Fibroblast of lung (primary cell): ENCODE measurements around the gene PRSS21. TPM values are rescaled to one million over a fixed set of nuclear protein-coding genes. Genes with fewer than 3 reads are reported as not detected.
A peak's percentile ranks its signal among the peaks of the same experiment; 100 is the strongest.

Source experiments
- DNase-seq, 2 donors: peaks; one replicate each; pipeline versions ENCODE4 v3.0.0 to v3.0.0-alpha.2; 2010; ENCODE audit warnings: low read depth in 2 of 2
- H2AFZ ChIP-seq: 2 replicates; pipeline ENCODE4 v1.5.1; 2012; ENCODE audit warnings: low read length, control low read depth, inconsistent platforms
- H3K27ac ChIP-seq: 2 replicates; pipeline ENCODE4 v1.5.1; 2011; ENCODE audit warnings: low read length, control low read depth; ENCODE audit not compliant: insufficient read depth
- H3K27me3 ChIP-seq: 2 replicates; pipeline ENCODE4 v1.5.1; 2011; ENCODE audit warnings: mild to moderate bottlenecking, low read length; ENCODE audit not compliant: control insufficient read depth, insufficient read depth
- H3K36me3 ChIP-seq: 2 replicates; pipeline ENCODE4 v1.5.1; 2011; ENCODE audit warnings: low read length; ENCODE audit not compliant: control insufficient read depth, insufficient read depth
- H3K4me1 ChIP-seq: 2 replicates; pipeline ENCODE4 v1.5.1; 2011; ENCODE audit warnings: low read length; ENCODE audit not compliant: control insufficient read depth, insufficient read depth; ENCODE audit errors: extremely low read depth
- H3K4me2 ChIP-seq: 2 replicates; pipeline ENCODE4 v1.5.1; 2011; ENCODE audit warnings: low read length, control low read depth; ENCODE audit not compliant: insufficient read depth; ENCODE audit errors: extremely low read depth
- H3K4me3 ChIP-seq, 4 experiments: fragments of 200-600 bp in 1 of 4; sonication (generic) in 1 of 4; replicated peaks in 1 of 4; 2 replicates each; pipeline ENCODE4 v1.5.1; 2011 to 2016; ENCODE audit warnings: low read length in 4 of 4, low read depth in 3 of 4, mild to moderate bottlenecking in 3 of 4, control low read depth in 2 of 4, inconsistent platforms in 1 of 4, mixed read lengths in 1 of 4; ENCODE audit not compliant: insufficient read depth in 1 of 4; ENCODE audit errors: control extremely low read depth in 1 of 4
- H3K79me2 ChIP-seq: 2 replicates; pipeline ENCODE4 v1.5.1; 2012; ENCODE audit warnings: mild to moderate bottlenecking, low read length, inconsistent platforms; ENCODE audit not compliant: control insufficient read depth, insufficient read depth
- H3K9ac ChIP-seq: 2 replicates; pipeline ENCODE4 v1.5.1; 2011; ENCODE audit warnings: mild to moderate bottlenecking, low read length, control low read depth; ENCODE audit not compliant: insufficient read depth
- H3K9me3 ChIP-seq: 2 replicates; pipeline ENCODE4 v1.5.1; 2012; ENCODE audit warnings: low read depth, low read length; ENCODE audit not compliant: control insufficient read depth, insufficient read depth
- H4K20me1 ChIP-seq: 2 replicates; pipeline ENCODE4 v1.5.1; 2011; ENCODE audit warnings: low read length; ENCODE audit not compliant: control insufficient read depth, insufficient read depth; ENCODE audit errors: extremely low read depth
- CTCF ChIP-seq, 2 donors: IDR thresholded peaks in 1 of 2; conservative IDR thresholded peaks in 1 of 2; 1 replicate in 1 of 2; 2 replicates in 1 of 2; pipeline ENCODE4 v1.5.1; 2011 to 2012; ENCODE audit warnings: low read length in 2 of 2, control low read depth in 1 of 2, inconsistent platforms in 1 of 2, low read depth in 1 of 2, mild to moderate bottlenecking in 1 of 2
- EZH2 ChIP-seq: IDR thresholded peaks from 2 replicates; pipeline ENCODE4 v1.5.1; 2012; ENCODE audit warnings: low read length, control low read depth, mild to moderate bottlenecking; ENCODE audit errors: missing control alignments
- polyA plus RNA-seq, 2 donors: library from polyadenylated mRNA; depleted of rRNA in 1 of 2; stranded (reverse) in 1 of 2; unstranded in 1 of 2; fragments of >200 nt; gene quantifications; 2 replicates each; pipeline ENCODE4 v1.2.1, GENCODE V29; 2011 to 2012; ENCODE audit warnings: missing spikeins in 1 of 2
- total RNA-seq: library from RNA; depleted of rRNA; stranded (reverse); fragments of >200 nt; gene quantifications from 2 replicates; pipeline ENCODE4 v1.2.1, GENCODE V29; 2014

PRSS21 gene
- total and polyA plus RNA-seq, 2 donors (not counting 1 experiment from before 2014, with no cell fraction given) = 0.17 to 0.22 TPM

GRCh38 chr16:2776500-2777139, 40.4 kb upstream of the PRSS21 start:
- peak overlapping the region; percentile 96 for H3K4me2 ChIP-seq
- no peak overlapping the region for H2AFZ ChIP-seq
- H3K4me3 ChIP-seq = peak overlapping the region; percentile 68 to 90 (median 88)
- peaks cover 10% of the 10 kb centered on the region for H3K36me3 ChIP-seq
- H3K4me1 ChIP-seq = peaks cover 10% of the 10 kb centered on the region
- H3K27me3 ChIP-seq = no peaks in the 10 kb centered on the region
- peaks cover 50% of the 10 kb centered on the region for H3K79me2 ChIP-seq
- H3K9ac ChIP-seq = peak overlapping the region; percentile 84
- DNase-seq = no peak
- H4K20me1 ChIP-seq = no peaks in the 10 kb centered on the region
- TF ChIP-seq CTCF (conservative IDR thresholded peaks at IDR 0.05 in 1 of 2, IDR thresholded peaks at IDR 0.05 in 1 of 2; ENCODE audit: low read depth in 1 of 2, low read length in 2 of 2) (no peak), EZH2 (no peak)
- no peaks in the 10 kb centered on the region for H3K9me3 ChIP-seq
- H3K27ac ChIP-seq = peak overlapping the region; percentile 89

- TF ChIP-seq EZH2 (no peak), CTCF (conservative IDR thresholded peaks at IDR 0.05 in 1 of 2, IDR thresholded peaks at IDR 0.05 in 1 of 2; ENCODE audit: low read depth in 1 of 2, low read length in 2 of 2) (no peak)
- Histone ChIP-seq H3K27me3 (no peaks in the 10 kb centered on the region), H3K36me3 (peaks cover 7% of the 10 kb centered on the region), H4K20me1 (no peaks in the 10 kb centered on the region), H3K4me3 (peak within 1 kb of the TSS; percentile 82 to 96 (median 90)), H3K4me1 (peaks cover 10% of the 10 kb centered on the region), H3K9me3 (no peaks in the 10 kb centered on the region), H3K4me2 (peak within 1 kb of the TSS; percentile 99), H2AFZ (peak within 1 kb of the TSS; percentile 77), H3K9ac (peak within 1 kb of the TSS; percentile 100), H3K27ac (peak within 1 kb of the TSS; percentile 100), H3K79me2 (peaks cover 48% of the 10 kb centered on the region)
- peak; percentile 72 to 75 for DNase-seq
Observed at GRCh38 chr16:2777231-2777902, 39.7 kb upstream of the PRSS21 start, which contains the start of gene ELOB. Gene ELOB, minus strand, starts transcription at chr16:2777280. Its CDS starts 41 bp downstream, at chr16:2777239.

- Histone ChIP-seq H3K4me3 (peak overlapping the region; percentile 82 to 96 (median 90)), H2AFZ (peak overlapping the region; percentile 77), H3K79me2 (peaks cover 44% of the 10 kb centered on the region), H3K4me1 (peaks cover 7% of the 10 kb centered on the region), H3K36me3 (peaks cover 2% of the 10 kb centered on the region), H3K9ac (peak overlapping the region; percentile 100), H3K27me3 (no peaks in the 10 kb centered on the region), H4K20me1 (no peaks in the 10 kb centered on the region), H3K9me3 (no peaks in the 10 kb centered on the region), H3K4me2 (peak overlapping the region; percentile 99), H3K27ac (peak overlapping the region; percentile 100)
- peak in 1 of 2 donors; percentile 16 for DNase-seq
- TF ChIP-seq EZH2 = no peak
- TF ChIP-seq CTCF (conservative IDR thresholded peaks at IDR 0.05 in 1 of 2, IDR thresholded peaks at IDR 0.05 in 1 of 2; ENCODE audit: low read depth in 1 of 2, low read length in 2 of 2) = no peak
Observed at GRCh38 chr16:2777903-2778629, 39.0 kb upstream of the PRSS21 start.
